ENCODE measurements around the gene SPATA21.

- TF ChIP-seq CTCF (IDR thresholded peaks at IDR 0.05) (no peak), POLR2A (IDR thresholded peaks at IDR 0.05) (no peak)
Measured at GRCh38 chr1:16449666-16450065, 12.4 kb upstream of the SPATA21 start.

Measured in thyroid gland (tissue), 4 donors.